Right cardiac atrium (tissue), 5 donors: ENCODE measurements around the gene MFNG. TPM values are rescaled to one million over a fixed set of nuclear protein-coding genes. Genes with fewer than 3 reads are reported as not detected.
A peak's percentile ranks its signal among the peaks of the same experiment; 100 is the strongest.

Experiments
- ATAC-seq, 2 donors: fragments of 200-7000 bp; cut with Tn5 transposase; one replicate each; pipeline versions ENCODE4 v1.8.0 to v1.9.1; 2020; ENCODE audit warnings: moderate library complexity in 2 of 2, mild to moderate bottlenecking in 1 of 2
- DNase-seq, 3 donors: peaks; one replicate each; pipeline ENCODE4 v3.0.0-alpha.2; 2020
- H3K27ac ChIP-seq: one replicate; pipeline ENCODE4 v1.5.1; 2013; ENCODE audit warnings: mild to moderate bottlenecking, low read length, control low read depth, moderate library complexity
- H3K27me3 ChIP-seq: one replicate; pipeline ENCODE4 v1.6.1; 2013; ENCODE audit not compliant: control insufficient read depth, insufficient read depth
- H3K4me1 ChIP-seq: one replicate; pipeline ENCODE4 v1.6.1; 2013; ENCODE audit warnings: low read length; ENCODE audit not compliant: control insufficient read depth, insufficient read depth
- H3K4me3 ChIP-seq: one replicate; pipeline ENCODE4 v1.5.1; 2013; ENCODE audit warnings: low read length, control low read depth
- H3K9me3 ChIP-seq: one replicate; pipeline ENCODE4 v1.6.1; 2013; ENCODE audit warnings: low read length; ENCODE audit not compliant: control insufficient read depth
- WGBS: extraction: QIAGEN DNeasy Blood & Tissue Kit; methylation state at CpG from one replicate; pipeline ENCODE4 v1.1.7; 2013; 5-methylcytosine and 5-hydroxymethylcytosine counted together
- intact Hi-C, 4 donors: fragments of 100-400 bp; cut with DNase I; formaldehyde crosslinking; loops; one replicate each; pipeline versions ENCODE4 v1.11.0 to v1.14.0; 2022 to 2023
- polyA plus RNA-seq: library from polyadenylated mRNA; stranded (reverse); fragments of 200-250 nt; gene quantifications from one replicate; pipeline ENCODE4 v1.2.3, GENCODE V29; 2013
- total RNA-seq, 4 donors: library from RNA; stranded (reverse); fragmentation: NEBNext Ultra II Directional; extraction: Animal tissue kit (Norgen Biotek cat#: 25700); gene quantifications; one replicate each; pipeline ENCODE4 v1.2.1, GENCODE V29; 2021
- donor health status: healthy with polysubstance abuse.
- donor health status: DM: no; HTN: yes; CAD: no.
- donor health status: DM: no; HTN: no; CAD: no.
- donor health status: DM: no; HTN: yes; CAD: no; lungs with severe emphysema.
- donor health status: DM: yes; HTN: yes; CAD: no.

The MFNG gene
- total and polyA plus RNA-seq, 5 donors, result 9.0 to 14.1 (median 10.5) TPM

GRCh38 chr22:37503183-37503683 lies 17.0 kb upstream of the MFNG start:
- H3K4me1 ChIP-seq, result peaks cover 7% of the 10 kb centered on the region

GRCh38 chr22:37502342-37503182 lies 16.4 kb upstream of the MFNG start:
- intact Hi-C loops, result no loop called here

More at GRCh38 chr22:37503183-37503683, 17.0 kb upstream of the MFNG start:
- Histone ChIP-seq H3K4me3 (no peak overlapping the region), H3K27me3 (no peaks in the 10 kb centered on the region), H3K9me3 (no peaks in the 10 kb centered on the region), H3K27ac (peak overlapping the region; percentile 7)
- ATAC-seq, result no peak
- no peak for DNase-seq
- intact Hi-C loops, result no loop called here
- 91% methylated on average over 3 of the region's 3 CpGs for WGBS

DNA sequence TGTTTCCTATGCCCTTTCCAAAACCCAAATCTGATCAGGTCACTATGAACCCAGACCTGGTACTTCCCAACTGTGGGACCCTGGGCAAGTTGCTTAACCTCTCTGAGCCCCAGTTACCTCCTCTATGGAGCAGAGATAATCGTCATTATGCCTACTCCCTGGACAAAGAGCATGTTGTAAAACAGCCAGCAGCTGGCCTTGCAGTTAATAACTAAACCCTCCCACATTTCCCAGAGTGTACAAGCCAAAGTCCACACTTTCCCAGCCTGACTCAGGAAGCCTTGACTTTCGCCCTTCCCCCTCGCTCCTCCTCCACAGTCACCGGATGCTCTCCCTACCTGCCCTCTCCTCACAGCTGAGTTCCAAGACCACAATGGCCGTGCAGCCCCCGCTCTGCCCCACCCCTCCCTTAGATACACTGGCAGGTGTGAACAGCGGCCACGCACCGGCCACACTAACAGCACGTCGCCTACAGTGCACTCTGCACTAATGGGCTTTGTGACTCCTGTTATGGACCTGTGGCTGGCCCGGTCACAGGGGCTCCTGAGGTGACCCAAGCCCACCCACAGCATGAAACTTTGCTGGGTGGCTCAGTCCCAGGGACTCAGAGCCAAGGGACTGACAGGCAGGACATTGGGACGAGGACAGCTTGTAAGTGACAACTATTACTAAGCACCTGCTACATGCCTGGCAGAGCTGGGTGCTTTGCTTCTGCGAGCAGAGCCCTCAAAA lies 15.6 kb upstream of the MFNG start:
- ATAC-seq, result peak; percentile 74 to 82
- no peaks in the 10 kb centered on the region for H3K27me3 ChIP-seq
- no peaks in the 10 kb centered on the region for H3K9me3 ChIP-seq
- WGBS, result 37% methylated on average over 14 of the region's 14 CpGs
- H3K4me1 ChIP-seq, result peaks cover 7% of the 10 kb centered on the region
- no peak overlapping the region for H3K4me3 ChIP-seq
- DNase-seq, result peak; percentile 65 to 88 (median 84)
- intact Hi-C loops, result no loop called here
- H3K27ac ChIP-seq, result peak overlapping the region; percentile 74

More at GRCh38 chr22:37502342-37503182, 16.4 kb upstream of the MFNG start:
- Histone ChIP-seq H3K27me3 (no peaks in the 10 kb centered on the region), H3K4me1 (peaks cover 7% of the 10 kb centered on the region), H3K4me3 (no peak overlapping the region), H3K27ac (peak overlapping the region; percentile 7), H3K9me3 (no peaks in the 10 kb centered on the region)
- ATAC-seq (peak; percentile 4 to 7), DNase-seq (peak in 2 of 3 donors; percentile 49 to 69)
- whole genome bisulfite sequencing, result 70% methylated on average over 16 of the region's 16 CpGs

DNA sequence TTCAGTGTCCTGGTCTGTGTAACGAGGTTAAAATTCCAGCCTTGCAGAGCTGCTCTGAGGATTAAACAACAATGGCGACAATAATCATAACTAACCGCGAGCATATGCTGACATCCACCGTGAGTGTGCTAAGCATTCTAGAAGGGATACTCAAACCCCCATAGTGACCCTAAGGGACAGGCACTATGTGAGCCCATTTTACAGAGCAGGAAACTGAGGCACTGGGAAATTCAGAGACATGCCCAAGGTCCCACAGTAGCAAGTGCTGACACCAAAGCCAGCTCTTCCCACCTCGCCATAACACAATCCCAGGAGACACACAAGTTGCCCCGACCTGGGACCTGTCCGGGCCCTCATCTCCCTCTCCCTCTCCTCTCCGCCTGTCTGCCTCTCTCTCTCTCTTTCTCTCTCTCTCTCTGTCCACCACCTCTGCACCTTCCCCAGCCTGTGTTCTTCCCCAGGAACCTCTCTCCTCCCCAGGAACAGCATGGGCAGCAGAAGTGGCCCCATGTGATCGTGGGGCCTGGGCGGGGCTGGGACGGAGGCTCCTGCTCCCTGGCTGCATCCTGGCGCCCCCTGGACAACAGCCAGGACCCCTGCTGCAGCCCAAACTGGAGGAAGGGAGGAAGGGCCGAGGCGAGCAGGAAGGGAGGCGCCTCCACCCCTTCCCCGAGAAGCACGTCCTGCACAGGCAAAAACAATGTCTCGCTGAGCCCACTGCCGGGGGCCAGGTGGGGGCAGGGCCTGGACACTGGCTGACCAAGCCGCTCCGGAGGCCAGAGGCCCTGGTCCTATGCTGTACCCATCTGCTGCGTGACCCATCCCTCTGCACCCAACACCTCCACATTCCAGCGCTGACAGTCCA lies 14.8 kb upstream of the MFNG start:
- peaks cover 7% of the 10 kb centered on the region for H3K4me1 ChIP-seq
- peak; percentile 67 to 77 for ATAC-seq
- H3K4me3 ChIP-seq, result no peak overlapping the region
- intact Hi-C loops, result no loop called here
- 50% methylated on average over 24 of the region's 24 CpGs for WGBS
- no peaks in the 10 kb centered on the region for H3K27me3 ChIP-seq
- peak; percentile 78 to 90 (median 89) for DNase-seq
- no peaks in the 10 kb centered on the region for H3K9me3 ChIP-seq
- peak overlapping the region; percentile 74 for H3K27ac ChIP-seq

GRCh38 chr22:37499789-37500540 lies 13.8 kb upstream of the MFNG start:
- no peak overlapping the region for H3K27ac ChIP-seq
- ATAC-seq, result no peak
- DNase-seq, result peak in 1 of 3 donors; percentile 26
- peaks cover 7% of the 10 kb centered on the region for H3K4me1 ChIP-seq
- intact Hi-C loops, result loop anchor here in 1 of 4 donors (10.0 kb wide), 1 partner anchor 65 kb away; no protein-coding TSS in a partner anchor
- no peaks in the 10 kb centered on the region for H3K9me3 ChIP-seq
- WGBS, result 82% methylated on average over 13 of the region's 13 CpGs
- H3K27me3 ChIP-seq, result no peaks in the 10 kb centered on the region
- no peak overlapping the region for H3K4me3 ChIP-seq

DNA sequence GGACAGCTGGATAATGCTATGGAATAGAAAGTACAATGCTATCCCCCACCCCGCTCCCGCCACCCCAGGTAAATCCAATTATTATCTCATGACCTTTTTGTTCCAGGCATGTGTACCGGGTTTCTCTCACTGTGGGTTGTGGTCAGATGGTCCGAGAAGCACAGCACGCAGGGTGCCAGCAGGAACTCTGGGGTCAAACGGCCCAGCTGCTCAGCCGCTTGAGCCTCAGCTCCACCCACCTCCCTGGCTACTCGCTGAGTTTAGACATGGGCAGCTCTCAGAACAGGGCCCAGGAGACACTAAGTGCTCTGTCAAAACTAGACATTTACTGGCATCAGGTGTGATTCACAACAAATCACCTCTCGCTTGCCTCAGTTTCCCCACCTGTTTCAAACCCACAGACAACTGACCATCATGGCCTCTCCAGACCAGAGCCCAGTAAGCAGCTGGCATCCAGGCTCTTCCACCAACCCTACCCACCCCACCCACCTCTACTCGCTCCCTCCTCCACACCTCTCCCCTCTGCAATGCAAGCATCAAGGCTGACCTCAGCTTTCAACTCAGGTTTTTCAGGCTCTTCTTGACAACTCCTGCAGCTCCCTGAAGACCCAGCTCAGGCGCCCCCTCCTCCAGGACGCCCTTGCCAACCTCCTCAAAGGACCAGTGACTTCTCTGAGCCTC lies 13.0 kb upstream of the MFNG start:
- 72% methylated on average over 12 of the region's 12 CpGs for WGBS
- Histone ChIP-seq H3K9me3 (no peaks in the 10 kb centered on the region), H3K4me3 (no peak overlapping the region), H3K27me3 (no peaks in the 10 kb centered on the region), H3K27ac (no peak overlapping the region), H3K4me1 (peaks cover 7% of the 10 kb centered on the region)
- peak in 1 of 3 donors; percentile 34 for DNase-seq
- ATAC-seq, result no peak
- intact Hi-C loops, result loop anchor here in 1 of 4 donors (10.0 kb wide), 1 partner anchor 64 kb away; no protein-coding TSS in a partner anchor

DNA sequence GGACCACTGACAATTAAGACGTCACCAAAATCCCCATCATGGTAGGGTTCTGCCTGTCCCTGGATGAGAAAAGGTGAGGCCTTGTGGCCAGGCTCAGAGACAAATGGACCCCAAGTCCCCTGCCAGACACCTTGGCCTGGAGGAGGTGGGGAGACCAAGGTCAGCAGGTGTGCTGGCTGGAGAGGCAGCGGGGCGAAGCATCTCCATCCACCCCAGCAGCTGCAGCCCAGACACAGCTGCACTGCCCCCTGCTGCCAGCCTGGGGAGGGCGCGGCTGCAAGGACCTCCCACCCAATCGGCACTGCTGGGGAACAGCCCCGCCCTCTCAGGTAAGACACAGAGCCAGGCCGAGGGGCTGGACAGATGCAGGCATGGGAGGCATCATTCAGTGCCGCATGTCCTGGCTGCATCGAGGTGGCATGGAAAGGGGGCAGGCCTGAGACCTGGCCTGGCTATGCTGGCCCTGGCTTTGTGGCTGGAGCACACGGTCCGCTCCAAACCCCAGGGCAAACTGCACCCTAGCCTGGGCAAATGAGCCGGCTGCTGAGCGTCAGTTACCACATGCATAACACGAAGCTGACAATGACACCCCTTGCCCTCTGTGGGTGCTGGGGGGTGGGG lies 12.2 kb upstream of the MFNG start:
- intact Hi-C loops, result loop anchor here in 1 of 4 donors (10.0 kb wide), 1 partner anchor 64 kb away; no protein-coding TSS in a partner anchor
- DNase-seq (peak in 1 of 3 donors; percentile 70), ATAC-seq (no peak)
- Histone ChIP-seq H3K27ac (no peak overlapping the region), H3K4me3 (no peak overlapping the region), H3K27me3 (no peaks in the 10 kb centered on the region), H3K4me1 (peaks cover 7% of the 10 kb centered on the region), H3K9me3 (no peaks in the 10 kb centered on the region)
- WGBS, result 58% methylated on average over 15 of the region's 15 CpGs

DNA sequence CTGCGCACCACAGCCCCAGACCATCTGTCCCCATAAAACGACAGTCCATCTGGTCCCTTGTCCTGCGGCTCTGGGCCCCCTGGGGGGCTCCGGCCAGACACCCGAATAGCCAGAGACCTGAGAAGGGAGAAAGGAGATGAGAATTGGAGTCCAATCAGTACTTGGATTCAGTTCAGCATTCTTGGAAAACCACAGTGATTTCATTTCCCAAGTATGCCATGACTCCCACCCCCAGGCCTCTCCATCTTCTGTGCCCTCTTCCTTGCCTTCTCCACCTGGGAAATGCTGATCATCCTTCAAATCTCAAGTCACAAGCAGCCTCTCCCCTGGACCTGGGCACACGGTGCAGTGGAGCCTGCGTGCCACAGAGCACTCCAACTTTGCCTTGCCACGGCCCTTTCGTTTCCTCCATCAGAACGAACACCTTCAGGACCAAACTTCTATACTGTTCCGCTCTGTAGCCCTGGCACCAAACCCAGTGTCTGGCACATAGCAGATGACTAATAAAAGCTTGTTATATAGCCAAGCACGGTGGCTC lies 10.9 kb upstream of the MFNG start:
- H3K27ac ChIP-seq, result no peak overlapping the region
- H3K4me3 ChIP-seq, result no peak overlapping the region
- ATAC-seq, result no peak
- no peaks in the 10 kb centered on the region for H3K9me3 ChIP-seq
- H3K27me3 ChIP-seq, result no peaks in the 10 kb centered on the region
- DNase-seq, result peak in 1 of 3 donors; percentile 10
- WGBS, result 80% methylated on average over 12 of the region's 12 CpGs
- intact Hi-C loops, result loop anchor here in 1 of 4 donors (10.0 kb wide), 1 partner anchor 62 kb away; no protein-coding TSS in a partner anchor
- peaks cover 3% of the 10 kb centered on the region for H3K4me1 ChIP-seq

DNA sequence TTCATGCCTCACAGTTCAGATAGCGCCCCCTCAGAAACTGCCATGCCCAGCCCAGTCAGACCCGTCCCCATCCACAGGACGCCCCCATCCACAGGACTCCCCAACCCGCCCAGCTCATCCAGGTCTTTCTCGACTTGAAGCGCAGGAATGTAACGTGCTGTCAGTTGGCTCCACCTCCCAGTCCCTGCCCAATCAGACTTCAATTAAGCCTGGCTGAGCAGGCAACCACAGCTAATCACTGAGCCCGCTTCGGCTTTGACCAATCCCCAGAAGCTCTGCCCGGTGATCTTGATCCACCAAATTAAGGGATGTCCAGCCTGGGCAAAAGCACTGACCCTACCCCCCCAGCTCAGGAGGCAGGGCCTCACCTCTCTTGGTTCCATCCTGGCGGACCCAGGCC lies 10.5 kb upstream of the MFNG start:
- DNase-seq (no peak), ATAC-seq (no peak)
- H3K9me3 ChIP-seq, result no peaks in the 10 kb centered on the region
- H3K4me1 ChIP-seq, result peaks cover 2% of the 10 kb centered on the region
- H3K27me3 ChIP-seq, result no peaks in the 10 kb centered on the region
- 84% methylated on average over 11 of the region's 11 CpGs for WGBS
- H3K4me3 ChIP-seq, result no peak overlapping the region
- intact Hi-C loops, result loop anchor here in 1 of 4 donors (10.0 kb wide), 1 partner anchor 62 kb away; no protein-coding TSS in a partner anchor
- H3K27ac ChIP-seq, result no peak overlapping the region
